ENCODE data around the gene MYL5.

GRCh38 chr4:650461-650860, 23.9 kb upstream of the MYL5 start:
- TF ChIP-seq CTCF (tag by site-specific recombination; IDR thresholded peaks at IDR 0.05) (no peak), ZNF394 (tag by site-specific recombination; IDR thresholded peaks at IDR 0.05; ENCODE audit: borderline replicate concordance) (no peak)

All from HEK293 (cell line).